Smooth muscle cell (in vitro differentiated cells): Measurements from ENCODE around the gene SH2D3A. TPM values are rescaled to one million over a fixed set of nuclear protein-coding genes. Genes with fewer than 3 reads are reported as not detected.

ENCODE experiments used
- DNase-seq: peaks from one replicate; lab custom pipeline; 2025; ENCODE audit not compliant: unreplicated experiment; lab: John Stamatoyannopoulos, UW
- H2AFZ ChIP-seq: fragments of 200-600 bp; sonication (generic); 2 replicates; pipeline ENCODE4 v1.6.0; 2016; ENCODE audit warnings: antibody characterized with exemption, low read depth, mild to moderate bottlenecking
- H3F3A ChIP-seq: fragments of 200-600 bp; sonication (generic); 2 replicates; pipeline ENCODE4 v1.6.0; 2017; ENCODE audit warnings: antibody characterized with exemption, low read depth
- H3K27ac ChIP-seq: fragments of 200-600 bp; sonication (generic); 2 replicates; pipeline ENCODE4 v1.5.1; 2016; ENCODE audit warnings: low read depth, mild to moderate bottlenecking
- H3K27me3 ChIP-seq: fragments of 200-600 bp; sonication (generic); 2 replicates; pipeline ENCODE4 v1.6.1; 2016; ENCODE audit warnings: low read depth, mild to moderate bottlenecking
- H3K36me3 ChIP-seq: fragments of 200-600 bp; sonication (generic); 2 replicates; pipeline ENCODE4 v1.5.1; 2016; ENCODE audit warnings: low read depth
- H3K4me1 ChIP-seq: fragments of 200-600 bp; sonication (generic); 2 replicates; pipeline ENCODE4 v1.5.1; 2016; ENCODE audit warnings: low read depth
- H3K4me2 ChIP-seq: fragments of 200-600 bp; sonication (generic); 2 replicates; pipeline ENCODE4 v1.6.0; 2016; ENCODE audit warnings: mild to moderate bottlenecking
- H3K4me3 ChIP-seq: fragments of 200-600 bp; sonication (generic); 2 replicates; pipeline ENCODE4 v1.5.1; 2016; ENCODE audit warnings: mild to moderate bottlenecking
- H3K79me2 ChIP-seq: fragments of 200-600 bp; sonication (generic); 2 replicates; pipeline ENCODE4 v1.6.0; 2016; ENCODE audit warnings: low read depth, mild to moderate bottlenecking
- H3K9ac ChIP-seq: fragments of 200-600 bp; sonication (generic); 2 replicates; pipeline ENCODE4 v1.6.0; 2016; ENCODE audit warnings: low read depth
- H3K9me3 ChIP-seq: fragments of 200-600 bp; sonication (generic); replicated peaks from 2 replicates; pipeline ENCODE4 v1.5.1; 2016; ENCODE audit warnings: low read depth
- H4K20me1 ChIP-seq: fragments of 200-600 bp; sonication (generic); 2 replicates; pipeline ENCODE4 v1.6.0; 2016; ENCODE audit warnings: low read depth
- CTCF ChIP-seq: fragments of 200-600 bp; sonication (generic); IDR thresholded peaks from 2 replicates; pipeline ENCODE4 v1.5.1; 2017; ENCODE audit warnings: borderline replicate concordance, mild to moderate bottlenecking, antibody characterized with exemption; ENCODE audit not compliant: insufficient read depth, poor library complexity, severe bottlenecking
- WGBS: methylation state at CpG from one replicate; pipeline ENCODE4 v1.1.7; 2016; ENCODE audit warnings: low lambda C conversion rate; 5-methylcytosine and 5-hydroxymethylcytosine counted together
- polyA plus RNA-seq: library from polyadenylated mRNA; unstranded; fragments of >200 nt; fragmentation: Nextera tagmentation; extraction: Ambion mirVana; gene quantifications from 2 replicates; pipeline ENCODE4 v1.2.1, GENCODE V29; 2016
- total RNA-seq: library from RNA; depleted of rRNA; stranded (reverse); fragments of >200 nt; gene quantifications from 2 replicates; pipeline ENCODE4 v1.2.3, GENCODE V29; 2014

Gene SH2D3A
- total and polyA plus RNA-seq, 2 experiments from 2014 or later, result 6.2 to 9.3 TPM

- WGBS, result 87% methylated on average over 15 of the region's 21 CpGs
- Histone ChIP-seq H3K79me2 (no peaks in the 10 kb centered on the region), H3K4me2 (no peak overlapping the region), H3F3A (no peaks in the 10 kb centered on the region), H3K27me3 (no peaks in the 10 kb centered on the region), H3K9me3 (no peaks in the 10 kb centered on the region), H3K36me3 (no peaks in the 10 kb centered on the region), H2AFZ (no peak overlapping the region), H4K20me1 (no peaks in the 10 kb centered on the region), H3K27ac (no peak overlapping the region), H3K9ac (no peak overlapping the region), H3K4me3 (no peak overlapping the region), H3K4me1 (no peaks in the 10 kb centered on the region)
- no peak for TF ChIP-seq CTCF
- no peak for DNase-seq
Observed at GRCh38 chr19:6718741-6719539, 48.3 kb downstream of the SH2D3A start.

- H3K9ac ChIP-seq, result no peak overlapping the region
- no peak overlapping the region for H3K4me2 ChIP-seq
- no peak for DNase-seq
- H3K4me1 ChIP-seq, result no peaks in the 10 kb centered on the region
- TF ChIP-seq CTCF, result no peak
- WGBS, result 82% methylated on average over 19 of the region's 23 CpGs
- H3K27ac ChIP-seq, result no peak overlapping the region
- no peaks in the 10 kb centered on the region for H3K36me3 ChIP-seq
- H4K20me1 ChIP-seq, result no peaks in the 10 kb centered on the region
- H3K9me3 ChIP-seq, result no peaks in the 10 kb centered on the region
- no peaks in the 10 kb centered on the region for H3K79me2 ChIP-seq
- no peak overlapping the region for H2AFZ ChIP-seq
- no peak overlapping the region for H3K4me3 ChIP-seq
- H3K27me3 ChIP-seq, result no peaks in the 10 kb centered on the region
- no peaks in the 10 kb centered on the region for H3F3A ChIP-seq
Observed at GRCh38 chr19:6718111-6718740, 49.0 kb downstream of the SH2D3A start.

- 79% methylated on average over 4 of the region's 4 CpGs for WGBS
- H3K4me1 ChIP-seq, result no peaks in the 10 kb centered on the region
- no peak overlapping the region for H2AFZ ChIP-seq
- H3K79me2 ChIP-seq, result no peaks in the 10 kb centered on the region
- no peak overlapping the region for H3K4me2 ChIP-seq
- H3K27me3 ChIP-seq, result no peaks in the 10 kb centered on the region
- no peak for DNase-seq
- H3K27ac ChIP-seq, result no peak overlapping the region
- no peak overlapping the region for H3K9ac ChIP-seq
- H3K36me3 ChIP-seq, result no peaks in the 10 kb centered on the region
- no peaks in the 10 kb centered on the region for H3K9me3 ChIP-seq
- H3F3A ChIP-seq, result no peaks in the 10 kb centered on the region
- H4K20me1 ChIP-seq, result no peaks in the 10 kb centered on the region
- no peak for TF ChIP-seq CTCF
- H3K4me3 ChIP-seq, result no peak overlapping the region
Observed at GRCh38 chr19:6717441-6717971, 49.7 kb downstream of the SH2D3A start.
